ENCODE results near the gene OSBPL10. TPM values are rescaled to one million over a fixed set of nuclear protein-coding genes. Genes with fewer than 3 reads are reported as not detected.

OSBPL10 gene
- 14.2 and 24.9 TPM in 2 replicates for total RNA-seq

GRCh38 chr3:31981206-31982181 is at the start of gene OSBPL10, which contains the start of gene ZNF860:
TSS of gene OSBPL10 (minus strand) at chr3:31981262. CDS start at chr3:31981179, 83 bp downstream.
TSS of gene ZNF860 (plus strand) at chr3:31981750. CDS start at chr3:31989080, 7,330 bp downstream.

Other genes with a start within 250 kb of the OSBPL10 start
- 1.4 and 1.9 TPM in 2 replicates for gene ZNF860, start 488 bp upstream of the OSBPL10 start, total RNA-seq
- 7.5 and 23.4 TPM in 2 replicates for gene GPD1L, start 125.4 kb upstream of the OSBPL10 start, total RNA-seq